CD4-positive, alpha-beta memory T cell (primary cell): Measurements from ENCODE around the gene VPS13D. TPM values are rescaled to one million over a fixed set of nuclear protein-coding genes. Genes with fewer than 3 reads are reported as not detected.
A peak's percentile ranks its signal among the peaks of the same experiment; 100 is the strongest.

Experiments
- CTCF ChIA-PET: fragments of 350-600 bp; sonication (Branson Sonifier 250); formaldehyde crosslinking; loops from one replicate; lab custom pipeline; 2021; ENCODE audit warnings: inconsistent platforms; ENCODE audit not compliant: partially characterized antibody; lab: Charles Lee
- POLR2A ChIA-PET: fragments of 350-600 bp; sonication (Branson Sonifier 250); formaldehyde crosslinking; loops from one replicate; lab custom pipeline; 2021; ENCODE audit not compliant: partially characterized antibody; lab: Charles Lee
- DNase-seq, 5 donors: peaks; one replicate each; pipeline versions ENCODE4 v3.0.0 to v3.0.0-alpha.2; 2020 to 2022; ENCODE audit warnings: mixed read lengths in 1 of 5
- H3K27ac ChIP-seq: one replicate; pipeline ENCODE4 v1.7.0; 2013; ENCODE audit warnings: low read depth, low read length
- H3K27me3 ChIP-seq: 2 replicates; pipeline ENCODE4 v1.7.0; 2013; ENCODE audit warnings: mild to moderate bottlenecking, low read length, moderate library complexity; ENCODE audit not compliant: insufficient read depth
- H3K36me3 ChIP-seq: 2 replicates; pipeline ENCODE4 v1.7.0; 2013; ENCODE audit warnings: mild to moderate bottlenecking, low read length, moderate library complexity; ENCODE audit not compliant: insufficient read depth
- H3K4me1 ChIP-seq: 2 replicates; pipeline ENCODE4 v1.7.0; 2013; ENCODE audit warnings: mild to moderate bottlenecking, low read length, moderate library complexity; ENCODE audit not compliant: insufficient read depth
- H3K4me3 ChIP-seq, 2 donors: one replicate each; pipeline ENCODE4 v1.7.0; 2013; ENCODE audit warnings: low read length in 2 of 2, mild to moderate bottlenecking in 1 of 2
- H3K9me3 ChIP-seq, 2 donors: one replicate each; pipeline ENCODE4 v1.7.0; 2013; ENCODE audit warnings: low read length in 2 of 2, control low read depth in 1 of 2; ENCODE audit not compliant: control insufficient read depth in 1 of 2
- H3K27ac Mint-ChIP-seq, 7 donors: one replicate each; pipeline ENCODE4 v1.8.0; 2020 to 2021; ENCODE audit warnings: mixed read lengths in 7 of 7, mild to moderate bottlenecking in 6 of 7, inconsistent platforms in 3 of 7, moderate library complexity in 3 of 7
- H3K27me3 Mint-ChIP-seq, 2 donors: one replicate each; pipeline ENCODE4 v1.8.0; 2020 to 2021; ENCODE audit warnings: mixed read lengths in 2 of 2
- H3K36me3 Mint-ChIP-seq, 2 donors: one replicate each; pipeline ENCODE4 v1.8.0; 2020 to 2021; ENCODE audit warnings: mixed read lengths in 2 of 2, inconsistent platforms in 1 of 2, mild to moderate bottlenecking in 1 of 2
- H3K4me1 Mint-ChIP-seq, 4 donors: one replicate each; pipeline ENCODE4 v1.8.0; 2020 to 2021; ENCODE audit warnings: mixed read lengths in 4 of 4, mild to moderate bottlenecking in 1 of 4
- H3K4me3 Mint-ChIP-seq, 8 donors: one replicate each; pipeline ENCODE4 v1.8.0; 2020 to 2021; ENCODE audit warnings: mixed read lengths in 8 of 8, mild to moderate bottlenecking in 7 of 8, moderate library complexity in 6 of 8, inconsistent platforms in 3 of 8
- H3K9me3 Mint-ChIP-seq, 8 donors: one replicate each; pipeline ENCODE4 v1.8.0; 2020 to 2021; ENCODE audit warnings: mixed read lengths in 8 of 8, mild to moderate bottlenecking in 5 of 8, inconsistent platforms in 3 of 8, moderate library complexity in 1 of 8
- intact Hi-C: fragments of 100-400 bp; cut with micrococcal nuclease; formaldehyde crosslinking; loops from one replicate; pipeline ENCODE4 v1.15.1; 2023
- polyA plus RNA-seq, 2 donors: library from polyadenylated mRNA; unstranded; fragments of 300-500 nt; fragmentation: Illumina TruSeq; gene quantifications; one replicate each; pipeline ENCODE4 v1.2.3, GENCODE V29; 2021
- total RNA-seq, 2 experiments: library from RNA; stranded (reverse); gene quantifications; one replicate each; pipeline ENCODE4 v1.2.3, GENCODE V29; 2021

The VPS13D gene
- total and polyA plus RNA-seq, 4 experiments from 2014 or later, result 10.2 to 96.3 (median 52.5) TPM

- no peak overlapping the region for H3K27ac ChIP-seq
- Mint-ChIP-seq H3K27me3 (no peaks in the 10 kb centered on the region), H3K9me3 (no peaks in the 10 kb centered on the region), H3K4me3 (no peak overlapping the region), H3K27ac (peak overlapping the region in 1 of 7 donors; percentile 0), H3K36me3 (peaks cover 54 to 67% of the 10 kb centered on the region in 2 donors), H3K4me1 (peaks cover 11 to 23% (median 16%) of the 10 kb centered on the region in 4 donors)
- H3K4me3 ChIP-seq, result no peak overlapping the region
- H3K4me1 ChIP-seq, result peaks cover 14% of the 10 kb centered on the region
- intact Hi-C loops, result no loop called here
- H3K9me3 ChIP-seq, result no peaks in the 10 kb centered on the region
- ChIA-PET CTCF (interaction anchor here (0.8 to 1.6 kb wide), 3 partner anchors 64 to 323 kb away, joined by 3 read pairs; no protein-coding TSS in a partner anchor), POLR2A (interaction anchor here (0.9 kb wide), 1 partner anchor 281 kb away, joined by 3 read pairs; the partner anchor contains the start of gene DHRS3)
- DNase-seq, result no peak
- no peaks in the 10 kb centered on the region for H3K27me3 ChIP-seq
- H3K36me3 ChIP-seq, result peaks cover 47% of the 10 kb centered on the region
These were observed 106.6 kb downstream of the VPS13D start for GRCh38 chr1:12336413-12336812.

GRCh38 chr1:12338017-12338416 is 108.2 kb downstream of the VPS13D start:
- H3K4me3 Mint-ChIP-seq, result no peak overlapping the region
- Histone ChIP-seq H3K4me3 (no peak overlapping the region), H3K9me3 (no peaks in the 10 kb centered on the region), H3K36me3 (peaks cover 35% of the 10 kb centered on the region), H3K4me1 (peaks cover 20% of the 10 kb centered on the region), H3K27me3 (no peaks in the 10 kb centered on the region), H3K27ac (no peak overlapping the region)
- POLR2A ChIA-PET, result no interaction called here
- H3K27ac Mint-ChIP-seq, result peak overlapping the region in 3 of 7 donors; percentile 24 to 69 (median 57)
- CTCF ChIA-PET, result no interaction called here
- DNase-seq, result no peak
- peaks cover 53 to 64% of the 10 kb centered on the region in 2 donors for H3K36me3 Mint-ChIP-seq
- no peaks in the 10 kb centered on the region for H3K9me3 Mint-ChIP-seq
- intact Hi-C loops, result no loop called here
- H3K4me1 Mint-ChIP-seq, result peaks cover 21 to 37% (median 29%) of the 10 kb centered on the region in 4 donors
- no peaks in the 10 kb centered on the region for H3K27me3 Mint-ChIP-seq

DNA sequence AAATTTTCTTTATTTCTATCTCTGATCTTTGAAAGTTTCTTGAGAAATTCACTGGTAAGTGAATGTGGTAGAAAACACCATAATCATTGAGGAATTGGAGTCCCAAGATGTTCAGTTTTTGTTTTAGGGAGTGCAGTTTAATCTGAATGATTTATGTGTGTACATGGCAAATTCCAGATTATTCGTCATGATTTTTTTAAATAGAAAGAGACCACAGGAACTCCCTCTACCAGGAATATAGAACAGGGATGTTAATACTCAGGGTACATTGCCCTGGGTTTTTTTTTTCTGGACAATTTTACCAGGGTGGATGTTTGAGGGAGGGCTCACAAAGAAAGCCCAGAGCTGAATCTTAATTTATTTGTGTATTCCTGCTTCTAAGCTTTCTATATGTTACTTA is 109.0 kb downstream of the VPS13D start:
- Histone ChIP-seq H3K4me3 (no peak overlapping the region), H3K27ac (no peak overlapping the region), H3K9me3 (no peaks in the 10 kb centered on the region), H3K36me3 (peaks cover 27% of the 10 kb centered on the region), H3K27me3 (no peaks in the 10 kb centered on the region), H3K4me1 (peaks cover 23% of the 10 kb centered on the region)
- Mint-ChIP-seq H3K9me3 (no peaks in the 10 kb centered on the region), H3K4me3 (no peak overlapping the region), H3K27ac (peak overlapping the region in 2 of 7 donors; percentile 20 to 23), H3K36me3 (peaks cover 48 to 59% of the 10 kb centered on the region in 2 donors), H3K4me1 (peaks cover 23 to 41% (median 32%) of the 10 kb centered on the region in 4 donors), H3K27me3 (no peaks in the 10 kb centered on the region)
- DNase-seq, result no peak
- POLR2A ChIA-PET, result interaction anchor here (0.7 to 1.0 kb wide), 2 partner anchors 171 to 280 kb away, joined by 3 read pairs; no protein-coding TSS in a partner anchor
- CTCF ChIA-PET, result no interaction called here
- intact Hi-C loops, result no loop called here

DNA sequence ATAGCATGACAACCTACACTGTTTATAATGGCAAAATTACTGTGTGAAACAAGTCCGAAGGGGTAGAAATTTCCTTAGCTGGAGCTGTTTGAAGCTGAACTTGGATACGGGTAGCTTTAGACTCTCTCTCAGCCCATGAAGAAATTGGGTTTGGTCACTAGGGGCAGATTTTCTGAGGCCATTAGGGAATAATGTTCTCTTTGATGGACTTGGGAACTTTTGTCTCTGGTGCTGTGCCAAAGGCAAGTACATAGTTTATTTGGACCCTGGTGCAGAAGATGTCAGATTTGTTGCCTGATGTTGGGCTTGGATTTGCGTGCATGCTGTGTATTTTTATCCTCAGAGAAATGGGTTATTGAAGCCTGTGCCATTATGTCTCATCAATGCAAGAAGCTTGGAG is 109.6 kb downstream of the VPS13D start:
- no peaks in the 10 kb centered on the region for H3K27me3 Mint-ChIP-seq
- Histone ChIP-seq H3K27ac (no peak overlapping the region), H3K4me1 (peaks cover 29% of the 10 kb centered on the region), H3K36me3 (peaks cover 21% of the 10 kb centered on the region), H3K9me3 (no peaks in the 10 kb centered on the region), H3K4me3 (no peak overlapping the region), H3K27me3 (no peaks in the 10 kb centered on the region)
- intact Hi-C loops, result no loop called here
- DNase-seq, result no peak
- CTCF ChIA-PET, result no interaction called here
- H3K27ac Mint-ChIP-seq, result peak overlapping the region in 1 of 7 donors; percentile 30
- peaks cover 26 to 46% (median 36%) of the 10 kb centered on the region in 4 donors for H3K4me1 Mint-ChIP-seq
- no peaks in the 10 kb centered on the region for H3K9me3 Mint-ChIP-seq
- POLR2A ChIA-PET, result interaction anchor here (0.7 to 2.0 kb wide), 3 partner anchors 171 to 281 kb away, joined by 3 to 6 read pairs (median 3); no protein-coding TSS in a partner anchor
- H3K36me3 Mint-ChIP-seq, result peaks cover 45 to 54% of the 10 kb centered on the region in 2 donors
- no peak overlapping the region for H3K4me3 Mint-ChIP-seq

GRCh38 chr1:12339811-12340543 is 110.1 kb downstream of the VPS13D start:
- Histone ChIP-seq H3K27me3 (no peaks in the 10 kb centered on the region), H3K36me3 (peaks cover 16% of the 10 kb centered on the region), H3K4me1 (peaks cover 35% of the 10 kb centered on the region), H3K9me3 (no peaks in the 10 kb centered on the region), H3K4me3 (no peak overlapping the region), H3K27ac (no peak overlapping the region)
- no peak for DNase-seq
- H3K9me3 Mint-ChIP-seq, result no peaks in the 10 kb centered on the region
- H3K4me3 Mint-ChIP-seq, result no peak overlapping the region
- H3K36me3 Mint-ChIP-seq, result peaks cover 44 to 53% of the 10 kb centered on the region in 2 donors
- peak overlapping the region in 2 of 7 donors; percentile 30 to 36 for H3K27ac Mint-ChIP-seq
- H3K4me1 Mint-ChIP-seq, result peaks cover 32 to 52% (median 41%) of the 10 kb centered on the region in 4 donors
- POLR2A ChIA-PET, result interaction anchor here (0.7 to 2.0 kb wide), 4 partner anchors 38 to 280 kb away, joined by 3 to 7 read pairs (median 4); no protein-coding TSS in a partner anchor
- intact Hi-C loops, result no loop called here
- CTCF ChIA-PET, result no interaction called here
- no peaks in the 10 kb centered on the region for H3K27me3 Mint-ChIP-seq

- H3K27ac ChIP-seq, result no peak overlapping the region
- H3K4me1 ChIP-seq, result peaks cover 40% of the 10 kb centered on the region
- ChIA-PET CTCF (interaction anchor here (1.6 kb wide), 1 partner anchor 54 kb away, joined by 3 read pairs; no protein-coding TSS in a partner anchor), POLR2A (interaction anchor here (0.7 to 2.0 kb wide), 3 partner anchors 37 to 280 kb away, joined by 3 to 7 read pairs (median 6); no protein-coding TSS in a partner anchor)
- no peaks in the 10 kb centered on the region for H3K27me3 ChIP-seq
- intact Hi-C loops, result no loop called here
- H3K36me3 Mint-ChIP-seq, result peaks cover 41 to 53% of the 10 kb centered on the region in 2 donors
- H3K27me3 Mint-ChIP-seq, result no peaks in the 10 kb centered on the region
- H3K36me3 ChIP-seq, result peaks cover 12% of the 10 kb centered on the region
- H3K9me3 Mint-ChIP-seq, result no peaks in the 10 kb centered on the region
- DNase-seq, result no peak
- no peak overlapping the region for H3K4me3 ChIP-seq
- peak overlapping the region in 3 of 7 donors; percentile 24 to 68 (median 36) for H3K27ac Mint-ChIP-seq
- H3K4me1 Mint-ChIP-seq, result peaks cover 38 to 58% (median 47%) of the 10 kb centered on the region in 4 donors
- peak overlapping the region in 1 of 8 donors; percentile 2 for H3K4me3 Mint-ChIP-seq
- no peaks in the 10 kb centered on the region for H3K9me3 ChIP-seq
These were observed 110.7 kb downstream of the VPS13D start for GRCh38 chr1:12340544-12340930.

DNA sequence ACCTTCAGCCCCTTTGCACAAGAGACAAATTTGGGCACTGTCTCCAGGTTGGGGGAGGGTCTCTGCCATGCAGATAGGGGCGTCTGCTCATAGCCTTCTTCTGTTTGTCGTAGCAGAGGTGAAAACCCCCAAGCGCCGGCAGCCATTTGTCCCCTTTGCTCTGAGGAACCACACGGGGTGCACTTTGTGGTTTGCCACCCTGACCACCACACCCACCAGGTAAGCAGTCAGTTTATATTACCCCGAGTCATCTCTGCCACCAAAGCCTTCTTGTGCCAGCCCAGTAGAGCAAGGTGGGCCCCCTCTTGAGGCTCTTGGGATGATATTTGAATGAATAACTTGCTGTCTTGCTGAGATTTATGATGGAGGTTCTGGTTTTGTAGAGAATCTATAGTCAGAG is 111.8 kb downstream of the VPS13D start:
- peaks cover 51% of the 10 kb centered on the region for H3K4me1 ChIP-seq
- no peaks in the 10 kb centered on the region for H3K9me3 ChIP-seq
- peak in 3 of 5 donors; percentile 2 to 11 (median 3) for DNase-seq
- Mint-ChIP-seq H3K27me3 (no peaks in the 10 kb centered on the region), H3K36me3 (peaks cover 40 to 52% of the 10 kb centered on the region in 2 donors), H3K4me1 (peaks cover 48 to 69% (median 58%) of the 10 kb centered on the region in 4 donors), H3K4me3 (peak overlapping the region in 1 of 8 donors; percentile 28), H3K9me3 (no peaks in the 10 kb centered on the region), H3K27ac (peak overlapping the region in 5 of 7 donors; percentile 47 to 86 (median 61))
- ChIA-PET POLR2A (interaction anchor here (1.6 to 2.0 kb wide), 2 partner anchors 274 to 279 kb away, joined by 6 to 7 read pairs; no protein-coding TSS in a partner anchor), CTCF (interaction anchor here (1.6 kb wide), 1 partner anchor 53 kb away, joined by 3 read pairs; no protein-coding TSS in a partner anchor)
- H3K27me3 ChIP-seq, result no peaks in the 10 kb centered on the region
- intact Hi-C loops, result no loop called here
- H3K4me3 ChIP-seq, result no peak overlapping the region
- H3K36me3 ChIP-seq, result peaks cover 8% of the 10 kb centered on the region
- no peak overlapping the region for H3K27ac ChIP-seq
